Type B pancreatic cell (in vitro differentiated cells): ENCODE measurements around the gene PLEKHF1. TPM values are rescaled to one million over a fixed set of nuclear protein-coding genes. Genes with fewer than 3 reads are reported as not detected.

Experiments used
- DNase-seq: peaks from one replicate; pipeline ENCODE4 v3.0.0; 2021; ENCODE audit warnings: mixed read lengths; ENCODE audit not compliant: unreplicated experiment; ENCODE audit errors: extremely low spot score
- H3K27ac Mint-ChIP-seq: 2 replicates; pipeline ENCODE4 v1.8.0; 2021; ENCODE audit warnings: mild to moderate bottlenecking, mixed read lengths
- H3K27me3 Mint-ChIP-seq: 2 replicates; pipeline ENCODE4 v1.8.0; 2021; ENCODE audit warnings: mixed read lengths
- H3K36me3 Mint-ChIP-seq: 2 replicates; pipeline ENCODE4 v1.8.0; 2021; ENCODE audit warnings: mixed read lengths
- H3K4me1 Mint-ChIP-seq: one replicate; pipeline ENCODE4 v1.8.0; 2021; ENCODE audit warnings: mixed read lengths; ENCODE audit not compliant: unreplicated experiment
- H3K4me3 Mint-ChIP-seq: 2 replicates; pipeline ENCODE4 v1.8.0; 2021; ENCODE audit warnings: mild to moderate bottlenecking, mixed read lengths
- H3K9me3 Mint-ChIP-seq: 2 replicates; pipeline ENCODE4 v1.8.0; 2021; ENCODE audit warnings: mixed read lengths
- total RNA-seq: library from RNA; stranded (reverse); gene quantifications from 2 replicates; pipeline ENCODE4 v1.2.1, GENCODE V29; 2021; ENCODE audit warnings: low replicate concordance
- TF ChIP-seq, protein P1 (sequence below): fragments of 200-600 bp; sonication (generic); conservative IDR thresholded peaks from 2 replicates; pipeline ENCODE4 v1.5.0; 2021; ENCODE audit warnings: antibody characterized with exemption, mild to moderate bottlenecking

Gene PLEKHF1
- total RNA-seq, 1 donor from 2014 or later, result 6.3 TPM

DNA sequence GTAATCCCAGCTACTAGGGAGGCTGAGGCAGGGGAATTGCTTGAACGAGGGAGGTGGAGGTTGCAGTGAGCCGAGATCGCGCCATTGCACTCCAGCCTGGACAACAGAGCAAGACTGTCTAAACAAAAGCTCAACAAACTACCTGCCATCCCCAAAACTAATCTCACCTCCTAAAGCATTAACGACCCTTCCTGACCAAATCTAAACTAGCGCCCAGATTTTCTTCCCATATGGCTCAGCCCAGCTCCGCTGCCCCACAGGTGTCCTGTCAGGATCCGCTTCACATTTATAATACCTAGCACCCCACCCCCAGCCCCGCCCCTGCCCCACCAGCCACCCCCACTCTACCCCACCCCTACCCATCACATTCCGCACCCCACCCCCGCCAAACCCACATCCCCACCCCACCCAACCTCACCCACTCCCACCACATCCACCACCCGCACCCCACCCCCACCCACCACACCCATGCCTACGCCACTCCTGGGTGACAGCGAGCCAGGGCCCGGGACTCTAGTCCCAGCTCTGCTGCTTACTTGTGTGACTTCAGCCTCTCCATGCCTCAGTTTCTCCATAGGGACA is 49.2 kb downstream of the PLEKHF1 start:
- TF ChIP-seq, protein P1, sequence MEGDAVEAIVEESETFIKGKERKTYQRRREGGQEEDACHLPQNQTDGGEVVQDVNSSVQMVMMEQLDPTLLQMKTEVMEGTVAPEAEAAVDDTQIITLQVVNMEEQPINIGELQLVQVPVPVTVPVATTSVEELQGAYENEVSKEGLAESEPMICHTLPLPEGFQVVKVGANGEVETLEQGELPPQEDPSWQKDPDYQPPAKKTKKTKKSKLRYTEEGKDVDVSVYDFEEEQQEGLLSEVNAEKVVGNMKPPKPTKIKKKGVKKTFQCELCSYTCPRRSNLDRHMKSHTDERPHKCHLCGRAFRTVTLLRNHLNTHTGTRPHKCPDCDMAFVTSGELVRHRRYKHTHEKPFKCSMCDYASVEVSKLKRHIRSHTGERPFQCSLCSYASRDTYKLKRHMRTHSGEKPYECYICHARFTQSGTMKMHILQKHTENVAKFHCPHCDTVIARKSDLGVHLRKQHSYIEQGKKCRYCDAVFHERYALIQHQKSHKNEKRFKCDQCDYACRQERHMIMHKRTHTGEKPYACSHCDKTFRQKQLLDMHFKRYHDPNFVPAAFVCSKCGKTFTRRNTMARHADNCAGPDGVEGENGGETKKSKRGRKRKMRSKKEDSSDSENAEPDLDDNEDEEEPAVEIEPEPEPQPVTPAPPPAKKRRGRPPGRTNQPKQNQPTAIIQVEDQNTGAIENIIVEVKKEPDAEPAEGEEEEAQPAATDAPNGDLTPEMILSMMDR, result no peak
- H3K27ac Mint-ChIP-seq, result peak overlapping the region; percentile 65
- no peak for DNase-seq
- H3K9me3 Mint-ChIP-seq, result no peaks in the 10 kb centered on the region
- peaks cover 39% of the 10 kb centered on the region for H3K4me1 Mint-ChIP-seq
- peak overlapping the region; percentile 80 for H3K4me3 Mint-ChIP-seq
- peaks cover 3% of the 10 kb centered on the region for H3K36me3 Mint-ChIP-seq
- no peaks in the 10 kb centered on the region for H3K27me3 Mint-ChIP-seq

DNA sequence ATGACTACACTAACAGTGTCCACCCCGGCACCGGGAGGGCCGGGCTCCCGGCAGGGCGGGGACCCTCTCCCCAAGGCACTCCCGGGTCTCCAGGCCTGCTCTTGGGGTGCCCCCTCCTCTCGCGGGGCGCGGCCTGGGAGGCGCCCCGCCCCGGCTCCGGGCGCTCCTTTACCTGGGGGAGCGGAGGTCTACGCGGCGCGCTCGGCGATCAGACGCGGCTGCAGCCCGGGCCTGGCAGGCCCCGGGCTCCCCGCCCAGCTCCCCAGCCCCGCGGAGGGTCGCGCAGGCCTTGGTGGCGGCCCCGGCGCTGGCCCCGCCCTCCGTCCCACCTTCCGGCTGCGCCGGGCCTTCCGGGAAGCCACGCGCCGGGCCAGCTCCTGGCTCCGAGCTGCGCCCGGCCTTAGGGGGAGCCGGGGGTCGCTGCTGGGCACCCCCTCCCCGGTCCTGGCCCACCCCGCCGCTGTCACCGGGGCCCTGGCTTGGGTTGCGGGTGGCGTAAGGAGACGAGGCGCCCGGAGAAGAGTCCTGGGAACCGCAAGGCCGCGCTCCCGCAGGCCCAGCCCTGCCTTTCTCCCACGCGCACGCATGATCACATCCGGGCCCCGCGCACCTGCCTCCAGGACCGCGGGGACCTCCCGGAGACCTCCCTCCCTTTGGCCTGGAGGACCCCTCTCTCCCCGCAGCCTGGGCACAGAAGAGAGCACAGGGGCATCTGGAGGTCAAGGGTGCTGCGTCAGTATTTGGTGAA is 49.9 kb downstream of the PLEKHF1 start, which contains the start of gene C19orf12:
TSS of gene C19orf12 (minus strand) at position 309 of the 748 bp plus-strand sequence. CDS start 6,848 bp downstream, outside the sequence.
- peaks cover 38% of the 10 kb centered on the region for H3K4me1 Mint-ChIP-seq
- H3K4me3 Mint-ChIP-seq, result peak within 1 kb of the TSS; percentile 91
- peaks cover 3% of the 10 kb centered on the region for H3K36me3 Mint-ChIP-seq
- H3K27me3 Mint-ChIP-seq, result no peaks in the 10 kb centered on the region
- H3K9me3 Mint-ChIP-seq, result no peaks in the 10 kb centered on the region
- peak within 1 kb of the TSS; percentile 95 for H3K27ac Mint-ChIP-seq
- TF ChIP-seq, protein P1, result no peak
- DNase-seq, result peak; percentile 82

DNA sequence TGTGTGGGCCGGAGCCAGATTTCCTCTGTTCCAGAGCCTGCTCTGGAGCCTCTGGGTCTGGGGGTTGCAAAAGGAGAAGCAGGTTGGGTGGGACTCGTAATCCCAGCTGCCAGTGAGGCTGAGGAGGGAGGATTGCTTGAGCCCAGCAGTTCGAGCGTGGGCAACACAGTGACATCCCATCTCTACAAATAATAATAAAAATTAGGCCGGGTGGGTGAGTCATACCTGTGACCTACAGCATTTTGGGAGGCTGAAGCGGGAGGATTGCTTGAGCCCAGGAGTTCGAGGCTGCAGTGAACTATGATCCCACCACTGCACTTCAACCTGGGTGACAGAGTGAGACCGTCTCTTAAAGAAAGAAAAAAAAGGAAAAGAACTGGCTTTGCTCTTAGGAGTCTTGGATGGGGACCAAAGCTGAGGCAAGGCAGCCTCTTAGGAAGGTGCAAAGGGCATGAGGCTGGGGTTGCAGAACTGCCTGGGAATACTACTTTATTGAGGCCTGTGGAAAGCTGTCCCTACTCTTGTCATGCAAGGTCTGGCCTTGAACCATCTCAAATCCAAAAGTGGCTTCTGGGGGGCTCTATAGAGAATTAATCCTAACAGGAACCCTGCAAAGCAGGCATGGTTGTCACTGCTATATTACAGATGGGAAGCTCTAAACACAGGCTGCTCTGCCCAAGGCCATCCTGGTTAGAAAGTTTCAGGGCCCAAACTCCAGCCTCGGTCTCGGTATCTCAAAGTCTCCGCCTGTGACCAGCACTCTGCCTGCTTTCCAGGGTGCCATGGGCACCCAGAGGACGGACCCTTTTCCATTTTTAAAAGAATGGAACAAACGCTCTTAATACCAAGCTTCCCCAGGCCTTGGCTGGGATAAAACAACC is 50.7 kb downstream of the PLEKHF1 start:
- DNase-seq, result no peak
- Mint-ChIP-seq H3K4me1 (peaks cover 35% of the 10 kb centered on the region), H3K27ac (peak overlapping the region; percentile 95), H3K9me3 (no peaks in the 10 kb centered on the region), H3K36me3 (peaks cover 3% of the 10 kb centered on the region), H3K27me3 (peaks cover 2% of the 10 kb centered on the region), H3K4me3 (peak overlapping the region; percentile 91)
- TF ChIP-seq, protein P1, result no peak

DNA sequence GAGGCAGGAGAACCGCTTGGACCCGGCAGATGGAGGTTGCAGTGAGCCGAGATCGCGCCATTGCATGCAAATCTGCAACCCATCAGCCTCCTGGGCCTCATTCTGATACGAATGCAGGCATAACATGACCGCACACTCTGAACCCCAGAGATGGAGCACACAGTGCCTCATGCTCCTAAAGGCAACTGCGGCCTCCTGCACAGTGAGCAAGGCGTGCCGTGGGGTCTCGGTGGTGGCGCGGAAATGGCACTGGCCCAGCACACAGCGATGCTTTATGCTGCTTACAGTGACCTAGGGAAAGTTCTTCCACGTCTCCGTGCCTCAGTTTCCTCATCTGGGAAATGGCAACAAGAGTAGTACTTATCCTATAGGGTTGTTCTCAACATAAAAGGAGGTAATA is 51.8 kb downstream of the PLEKHF1 start:
- no peaks in the 10 kb centered on the region for H3K9me3 Mint-ChIP-seq
- H3K4me3 Mint-ChIP-seq, result no peak overlapping the region
- no peak for DNase-seq
- peaks cover 3% of the 10 kb centered on the region for H3K36me3 Mint-ChIP-seq
- TF ChIP-seq, protein P1, result no peak
- peaks cover 7% of the 10 kb centered on the region for H3K27me3 Mint-ChIP-seq
- H3K4me1 Mint-ChIP-seq, result peaks cover 31% of the 10 kb centered on the region
- no peak overlapping the region for H3K27ac Mint-ChIP-seq

DNA sequence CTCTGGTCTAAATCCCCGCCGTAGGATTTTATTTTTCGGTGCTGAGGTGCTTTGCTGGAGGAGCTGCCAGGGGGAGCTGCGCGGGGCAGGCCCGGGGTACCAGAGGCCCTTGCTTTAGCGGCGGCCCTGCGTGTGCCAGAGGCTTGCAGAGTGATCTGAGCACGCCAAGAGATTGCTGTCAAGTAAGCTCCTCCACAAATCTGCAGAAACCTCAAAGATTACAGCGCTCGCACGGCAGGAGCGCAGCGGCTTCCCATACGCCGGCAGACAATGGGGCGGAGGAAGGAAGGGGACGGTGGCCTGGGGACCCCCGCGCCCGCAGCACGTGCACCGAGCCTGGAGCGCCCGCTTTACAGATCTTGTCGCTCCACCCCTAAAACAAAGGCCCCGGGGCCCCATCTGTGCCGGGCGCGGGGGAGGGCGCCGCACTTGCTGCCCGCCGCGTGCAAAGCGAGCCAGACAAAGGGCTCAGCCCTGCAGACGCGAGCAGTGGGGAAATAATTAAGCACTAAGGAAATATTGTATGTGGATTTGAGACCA is 58.9 kb downstream of the PLEKHF1 start:
- H3K27me3 Mint-ChIP-seq, result peaks cover 42% of the 10 kb centered on the region
- H3K4me1 Mint-ChIP-seq, result peaks cover 8% of the 10 kb centered on the region
- TF ChIP-seq, protein P1, result peak; percentile 9
- peak overlapping the region; percentile 79 for H3K4me3 Mint-ChIP-seq
- no peaks in the 10 kb centered on the region for H3K36me3 Mint-ChIP-seq
- peak overlapping the region; percentile 71 for H3K27ac Mint-ChIP-seq
- DNase-seq, result no peak
- no peaks in the 10 kb centered on the region for H3K9me3 Mint-ChIP-seq
